Cerebellar nuclear complex (tissue), 1 donor: ENCODE measurements around the gene TMSB4Y.

Experiments used
- DNase-seq, 2 experiments: peaks; one replicate each; lab custom pipeline; 2025; lab: John Stamatoyannopoulos, UW

TMSB4Y gene

GRCh38 chrY:13703568-13703968 is at the start of gene TMSB4Y:
Gene TMSB4Y (plus strand): TSS chrY:13703899.
- DNase-seq: no peak

GRCh38 chrY:13664162-13664561 is 39.5 kb upstream of the TMSB4Y start:
- DNase-seq: no peak

GRCh38 chrY:13671122-13671521 is 32.6 kb upstream of the TMSB4Y start:
- no peak for DNase-seq

- no peak for DNase-seq
These were observed 1.4 kb upstream of the TMSB4Y start for GRCh38 chrY:13702276-13702675.

- DNase-seq: no peak
These were observed 627 bp downstream of the TMSB4Y start for GRCh38 chrY:13704121-13704930.

- no peak for DNase-seq
These were observed 1.5 kb downstream of the TMSB4Y start for GRCh38 chrY:13705197-13705596.

GRCh38 chrY:13708038-13708437 is 4.3 kb downstream of the TMSB4Y start:
- DNase-seq: no peak

GRCh38 chrY:13718996-13719395 is 15.3 kb downstream of the TMSB4Y start:
- DNase-seq: no peak

GRCh38 chrY:13729517-13729916 is 25.8 kb downstream of the TMSB4Y start:
- no peak for DNase-seq

- DNase-seq: no peak
These were observed 34.9 kb downstream of the TMSB4Y start for GRCh38 chrY:13738618-13739017.

- no peak for DNase-seq
These were observed 47.8 kb downstream of the TMSB4Y start for GRCh38 chrY:13751289-13752071.

GRCh38 chrY:13754661-13755060 is 51.0 kb downstream of the TMSB4Y start:
- DNase-seq: no peak
